ENCODE results near the gene MAN2A1. TPM values are rescaled to one million over a fixed set of nuclear protein-coding genes. Genes with fewer than 3 reads are reported as not detected.

MAN2A1 gene
- total RNA-seq, 1 experiment from 2014 or later, result 128 TPM

GRCh38 chr5:109725135-109725534 lies 35.4 kb downstream of the MAN2A1 start:
- no peak for DNase-seq (ENCODE audit: low spot score)
- H3K27ac ChIP-seq (ENCODE audit: low read depth, low read length, poor library complexity, severe bottlenecking), result no peak overlapping the region
- TF ChIP-seq EZH2 (IDR thresholded peaks at IDR 0.05; ENCODE audit: borderline replicate concordance, low read depth, low read length, poor library complexity, severe bottlenecking) (no peak), CTCF (conservative IDR thresholded peaks at IDR 0.05; ENCODE audit: low read depth, low read length) (no peak)
- peaks cover 17% of the 10 kb centered on the region for H3K4me1 ChIP-seq (ENCODE audit: insufficient read depth, low read length, poor library complexity, severe bottlenecking)
- H3K9me3 ChIP-seq (ENCODE audit: low read depth, low read length, poor library complexity, severe bottlenecking), result no peaks in the 10 kb centered on the region
- no peak overlapping the region for H3K4me3 ChIP-seq (ENCODE audit: low read depth, low read length, poor library complexity, severe bottlenecking)
- intact Hi-C loops (cut with micrococcal nuclease; ENCODE audit: unreplicated experiment), result no loop called here
- ChIA-PET CTCF (no interaction called here), POLR2A (ENCODE audit: low non-redundant PET) (no interaction called here)
- peaks cover 24% of the 10 kb centered on the region for H3K36me3 ChIP-seq (ENCODE audit: insufficient read depth, low read length, poor library complexity, severe bottlenecking)
- BruUV-seq (replicated peaks), result no TSS peak
- no peaks in the 10 kb centered on the region for H3K27me3 ChIP-seq (replicated peaks; ENCODE audit: insufficient read depth, low read depth, low read length, poor library complexity)

GRCh38 chr5:109739741-109740728 lies 50.3 kb downstream of the MAN2A1 start:
- Histone ChIP-seq H3K4me3 (ENCODE audit: low read depth, low read length, poor library complexity, severe bottlenecking) (no peak overlapping the region), H3K27ac (ENCODE audit: low read depth, low read length, poor library complexity, severe bottlenecking) (peak overlapping the region; percentile 66), H3K4me1 (ENCODE audit: insufficient read depth, low read length, poor library complexity, severe bottlenecking) (peaks cover 66% of the 10 kb centered on the region), H3K36me3 (ENCODE audit: insufficient read depth, low read length, poor library complexity, severe bottlenecking) (peaks cover 3% of the 10 kb centered on the region), H3K9me3 (ENCODE audit: low read depth, low read length, poor library complexity, severe bottlenecking) (no peaks in the 10 kb centered on the region), H3K27me3 (replicated peaks; ENCODE audit: insufficient read depth, low read depth, low read length, poor library complexity) (no peaks in the 10 kb centered on the region)
- CTCF ChIA-PET, result no interaction called here
- no TSS peak for BruUV-seq (replicated peaks)
- POLR2A ChIA-PET (ENCODE audit: low non-redundant PET), result no interaction called here
- intact Hi-C loops (cut with micrococcal nuclease; ENCODE audit: unreplicated experiment), result loop anchor here (5.0 kb wide), 1 partner anchor 128 kb away; no protein-coding TSS in a partner anchor
- TF ChIP-seq CTCF (conservative IDR thresholded peaks at IDR 0.05; ENCODE audit: low read depth, low read length), result no peak
- no peak for TF ChIP-seq EZH2 (IDR thresholded peaks at IDR 0.05; ENCODE audit: borderline replicate concordance, low read depth, low read length, poor library complexity, severe bottlenecking)
- no peak for DNase-seq (ENCODE audit: low spot score)

GRCh38 chr5:109740966-109741365 lies 51.2 kb downstream of the MAN2A1 start:
- TF ChIP-seq EZH2 (IDR thresholded peaks at IDR 0.05; ENCODE audit: borderline replicate concordance, low read depth, low read length, poor library complexity, severe bottlenecking) (no peak), CTCF (conservative IDR thresholded peaks at IDR 0.05; ENCODE audit: low read depth, low read length) (no peak)
- Histone ChIP-seq H3K27ac (ENCODE audit: low read depth, low read length, poor library complexity, severe bottlenecking) (peak overlapping the region; percentile 66), H3K36me3 (ENCODE audit: insufficient read depth, low read length, poor library complexity, severe bottlenecking) (peaks cover 3% of the 10 kb centered on the region), H3K27me3 (replicated peaks; ENCODE audit: insufficient read depth, low read depth, low read length, poor library complexity) (no peaks in the 10 kb centered on the region), H3K4me3 (ENCODE audit: low read depth, low read length, poor library complexity, severe bottlenecking) (no peak overlapping the region), H3K4me1 (ENCODE audit: insufficient read depth, low read length, poor library complexity, severe bottlenecking) (peaks cover 66% of the 10 kb centered on the region), H3K9me3 (ENCODE audit: low read depth, low read length, poor library complexity, severe bottlenecking) (no peaks in the 10 kb centered on the region)
- no TSS peak for BruUV-seq (replicated peaks)
- no peak for DNase-seq (ENCODE audit: low spot score)
- intact Hi-C loops (cut with micrococcal nuclease; ENCODE audit: unreplicated experiment), result loop anchor here (5.0 kb wide), 1 partner anchor 129 kb away; no protein-coding TSS in a partner anchor
- CTCF ChIA-PET, result no interaction called here
- POLR2A ChIA-PET (ENCODE audit: low non-redundant PET), result no interaction called here
